HepG2 (cell line): Measurements from ENCODE around the gene IFNA6. TPM values are rescaled to one million over a fixed set of nuclear protein-coding genes. Genes with fewer than 3 reads are reported as not detected.

Experiments used
- BATF2 ChIP-seq: sonication (generic); formaldehyde crosslinking; IDR thresholded peaks from 2 replicates; pipeline ENCODE4 v1.8.0; 2022; ENCODE audit warnings: mild to moderate bottlenecking, missing genetic modification reagents, moderate library complexity
- CEBPZ ChIP-seq: IDR thresholded peaks from 2 replicates; pipeline ENCODE4 v1.6.1; 2012; ENCODE audit warnings: low read length, improper control_type of control experiment
- DMAP1 ChIP-seq: IDR thresholded peaks from 2 replicates; pipeline ENCODE4 v1.6.1; 2016
- IKZF4 ChIP-seq: sonication (generic); formaldehyde crosslinking; IDR thresholded peaks from 2 replicates; pipeline ENCODE4 v1.5.1; 2020; ENCODE audit warnings: borderline replicate concordance, mild to moderate bottlenecking, low read depth, missing genetic modification reagents; ENCODE audit errors: not compliant biosample characterization
- KLF11 ChIP-seq: IDR thresholded peaks from 2 replicates; pipeline ENCODE4 v1.6.1; 2016; ENCODE audit warnings: missing compliant biosample characterization
- MAF1 ChIP-seq: sonication (generic); formaldehyde crosslinking; IDR thresholded peaks from 2 replicates; pipeline ENCODE4 v1.5.0; 2020; ENCODE audit warnings: missing genetic modification reagents, borderline replicate concordance
- MLX ChIP-seq: IDR thresholded peaks from 2 replicates; pipeline ENCODE4 v1.6.1; 2016
- MZF1 ChIP-seq: sonication (generic); formaldehyde crosslinking; IDR thresholded peaks from 2 replicates; pipeline ENCODE4 v1.8.1; 2023; ENCODE audit warnings: mild to moderate bottlenecking, missing genetic modification reagents, borderline replicate concordance
- SRSF9 ChIP-seq: fragments of 200-400 bp; formaldehyde crosslinking; IDR thresholded peaks from 2 replicates; pipeline ENCODE4 v1.6.1; 2018; ENCODE audit warnings: borderline replicate concordance, mild to moderate bottlenecking, low read depth, low read length; ENCODE audit not compliant: insufficient read depth, poor library complexity, severe bottlenecking
- STAT6 ChIP-seq: sonication (generic); formaldehyde crosslinking; IDR thresholded peaks from 2 replicates; pipeline ENCODE4 v1.4.0; 2020; ENCODE audit warnings: missing genetic modification reagents, mild to moderate bottlenecking, borderline replicate concordance
- TSC22D2 ChIP-seq: sonication (generic); formaldehyde crosslinking; IDR thresholded peaks from 2 replicates; pipeline ENCODE4 v1.5.1; 2020; ENCODE audit warnings: missing genetic modification reagents, mild to moderate bottlenecking, borderline replicate concordance
- ZNF224 ChIP-seq: sonication (generic); formaldehyde crosslinking; IDR thresholded peaks from 2 replicates; pipeline ENCODE4 v1.5.0; 2020; ENCODE audit warnings: mild to moderate bottlenecking, missing genetic modification reagents
- ZNF598 ChIP-seq: sonication (generic); formaldehyde crosslinking; IDR thresholded peaks from 2 replicates; pipeline ENCODE4 v1.5.1; 2020; ENCODE audit warnings: mild to moderate bottlenecking, missing genetic modification reagents, borderline replicate concordance
- ZNF710 ChIP-seq: sonication (generic); formaldehyde crosslinking; IDR thresholded peaks from 2 replicates; pipeline ENCODE4 v1.5.0; 2020; ENCODE audit warnings: mild to moderate bottlenecking, missing genetic modification reagents, borderline replicate concordance
- ZNF747 ChIP-seq: sonication (generic); formaldehyde crosslinking; IDR thresholded peaks from 2 replicates; pipeline ENCODE4 v1.8.1; 2023; ENCODE audit warnings: missing genetic modification reagents, mild to moderate bottlenecking, borderline replicate concordance
- ZNF878 ChIP-seq: sonication (generic); formaldehyde crosslinking; IDR thresholded peaks from 2 replicates; pipeline ENCODE4 v1.8.1; 2023; ENCODE audit warnings: mild to moderate bottlenecking, missing genetic modification reagents, moderate library complexity
- polyA plus RNA-seq, 8 experiments: library from polyadenylated mRNA; depleted of rRNA in 3 of 8; stranded (reverse) in 7 of 8; unstranded in 1 of 8; fragments of >200 nt; fragmentation: Illumina TruSeq in 4 of 8; extraction: Trizol in 4 of 8; gene quantifications; 2 replicates each; pipeline versions ENCODE4 v1.2.1 to v1.2.3, GENCODE V29; 2011 to 2016; ENCODE audit warnings: low read depth in 4 of 8, missing spikeins in 1 of 8, mixed read lengths in 1 of 8; ENCODE audit not compliant: insufficient read depth in 1 of 8
- total RNA-seq, 5 experiments: library from RNA; depleted of rRNA; stranded (reverse); fragments of >200 nt; fragmentation: Illumina TruSeq; extraction: Trizol; gene quantifications; 2 replicates each; pipeline ENCODE4 v1.2.3, GENCODE V29; 2016; ENCODE audit warnings: low read depth in 1 of 5

Gene IFNA6
- total and polyA plus RNA-seq, 2 of the 13 experiments (the other 11 are each of a cell fraction or from before 2014, with no cell fraction given), result not detected

GRCh38 chr9:21334701-21335632, 15.7 kb downstream of the IFNA6 start, which contains the start of gene KLHL9 (continued):
- TF ChIP-seq STAT6 (CRISPR knock-in tag) (no peak), ZNF224 (CRISPR knock-in tag) (peak; percentile 54; the same call in 1 of the 2 replicates), TSC22D2 (CRISPR knock-in tag) (no peak), CEBPZ (no peak), KLF11 (CRISPR knock-in tag) (no peak), MAF1 (CRISPR knock-in tag) (no peak), IKZF4 (peak; percentile 55), ZNF710 (peak; percentile 55; the same call in 1 of the 2 replicates), SRSF9 (no peak), ZNF878 (CRISPR knock-in tag) (0 out of 2 replicates have a peak, but pooled peaks have one; percentile 21), ZNF747 (CRISPR knock-in tag) (0 out of 2 replicates have a peak, but pooled peaks have one; percentile 20), DMAP1 (CRISPR knock-in tag) (peak; percentile 86; the same call in 1 of the 2 replicates), BATF2 (CRISPR knock-in tag) (no peak), MZF1 (no peak), ZNF598 (CRISPR knock-in tag) (peak; percentile 91), MLX (CRISPR knock-in tag) (no peak)
